Gastrocnemius medialis (tissue), 4 donors: ENCODE results near the gene AFDN. TPM values are rescaled to one million over a fixed set of nuclear protein-coding genes. Genes with fewer than 3 reads are reported as not detected.

ENCODE experiments used
- ATAC-seq, 2 donors: fragments of 150-250 bp; one replicate each; pipeline ENCODE4 v1.9.1; 2016
- DNase-seq, 2 donors: peaks; one replicate each; pipeline ENCODE4 v3.0.0-alpha.2; 2019
- H3K27ac ChIP-seq, 4 donors: fragments of 200-600 bp; sonication (generic); 1 replicate in 1 of 4; 2 replicates in 3 of 4; pipeline ENCODE4 v1.5.1; 2016 to 2018; ENCODE audit warnings: mild to moderate bottlenecking in 2 of 4, moderate library complexity in 1 of 4
- H3K27me3 ChIP-seq, 3 donors: fragments of 200-600 bp; sonication (generic) in 2 of 3; 1 replicate in 1 of 3; 2 replicates in 2 of 3; pipeline versions ENCODE4 v1.5.1 to v1.6.0; 2016 to 2019; ENCODE audit warnings: mild to moderate bottlenecking in 1 of 3, moderate library complexity in 1 of 3
- H3K36me3 ChIP-seq, 2 donors: fragments of 200-600 bp; sonication (generic) in 1 of 2; one replicate each; pipeline ENCODE4 v1.5.1; 2017 to 2018
- H3K4me1 ChIP-seq, 2 donors: fragments of 200-600 bp; sonication (generic) in 1 of 2; one replicate each; pipeline ENCODE4 v1.5.1; 2016 to 2017; ENCODE audit warnings: mild to moderate bottlenecking in 2 of 2
- H3K4me3 ChIP-seq, 4 donors: fragments of 200-600 bp; sonication (generic) in 3 of 4; 1 replicate in 1 of 4; 2 replicates in 3 of 4; pipeline ENCODE4 v1.5.1; 2016 to 2019; ENCODE audit warnings: mild to moderate bottlenecking in 2 of 4
- H3K9me3 ChIP-seq, 3 donors: fragments of 200-600 bp; sonication (generic) in 2 of 3; 1 replicate in 1 of 3; 2 replicates in 2 of 3; pipeline ENCODE4 v1.5.1; 2016 to 2019
- CTCF ChIP-seq, 5 experiments: fragments of 450-650 bp in 3 of 5; fragments of 200-600 bp in 2 of 5; sonication (generic) in 2 of 5; IDR thresholded peaks in 4 of 5; conservative IDR thresholded peaks in 1 of 5; 1 replicate in 4 of 5; 2 replicates in 1 of 5; pipeline ENCODE4 v1.5.1; 2016 to 2019; ENCODE audit warnings: antibody characterized with exemption in 5 of 5, mild to moderate bottlenecking in 3 of 5, moderate library complexity in 3 of 5
- POLR2A ChIP-seq, 2 donors: fragments of 450-650 bp; IDR thresholded peaks; one replicate each; pipeline ENCODE4 v1.6.1; 2017; ENCODE audit warnings: antibody characterized with exemption in 2 of 2, mild to moderate bottlenecking in 2 of 2, moderate library complexity in 2 of 2
- in situ Hi-C, 4 donors: fragments of 200-750 bp; cut with MboI; loops; one replicate each; pipeline versions ENCODE4 v1.15.0 to v1.8.0; 2017; ENCODE audit warnings: low sequenced_read_pairs in 4 of 4
- intact Hi-C: fragments of 100-400 bp; cut with DNase I; formaldehyde crosslinking; loops from one replicate; pipeline ENCODE4 v1.15.1; 2023; ENCODE audit warnings: low total_unique reads
- total RNA-seq, 4 donors: library from RNA; depleted of rRNA; stranded (reverse); fragments of >200 nt; gene quantifications; one replicate each; pipeline versions ENCODE4 v1.1.0 to v1.2.3, GENCODE V29; 2016

Gene AFDN
- total RNA-seq, 4 donors from 2014 or later, result 22.2 to 66.0 (median 30.0) TPM

GRCh38 chr6:167944130-167944529 is 117.4 kb downstream of the AFDN start:
- DNase-seq, result no peak
- Histone ChIP-seq H3K36me3 (peaks cover 0 to 51% of the 10 kb centered on the region in 2 donors), H3K27ac (no peak overlapping the region), H3K4me1 (no peaks in the 10 kb centered on the region), H3K4me3 (no peak overlapping the region), H3K27me3 (no peaks in the 10 kb centered on the region), H3K9me3 (no peaks in the 10 kb centered on the region)
- ATAC-seq, result no peak
- intact Hi-C loops (no loop called here), in situ Hi-C loops (no loop called here)
- TF ChIP-seq CTCF (IDR thresholded peaks at IDR 0.05 in 4 of 5, conservative IDR thresholded peaks at IDR 0.05 in 1 of 5) (no peak), POLR2A (IDR thresholded peaks at IDR 0.05) (no peak)

DNA sequence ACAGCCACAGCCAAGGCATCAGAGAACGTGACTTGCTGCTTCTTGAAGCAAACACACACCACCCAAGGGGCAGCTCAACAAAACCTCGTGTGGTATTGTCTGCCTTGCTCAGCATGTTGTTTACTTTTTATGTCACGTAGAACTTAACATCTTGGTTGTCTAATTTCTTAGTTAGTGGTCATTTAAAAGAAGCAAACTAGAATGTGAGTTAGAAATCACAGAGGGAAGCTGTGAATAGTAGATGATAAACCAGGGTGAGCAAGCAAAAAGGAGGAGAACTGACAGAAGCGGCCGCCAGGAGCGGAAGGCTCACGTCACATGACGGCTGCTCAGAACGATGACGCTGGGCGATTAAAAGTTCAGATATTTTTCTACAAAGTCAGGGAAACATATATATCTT is 119.3 kb downstream of the AFDN start:
- no peak overlapping the region for H3K27ac ChIP-seq
- no peaks in the 10 kb centered on the region for H3K9me3 ChIP-seq
- peaks cover 0 to 70% of the 10 kb centered on the region in 2 donors for H3K36me3 ChIP-seq
- no peaks in the 10 kb centered on the region for H3K27me3 ChIP-seq
- ATAC-seq (no peak), DNase-seq (no peak)
- in situ Hi-C loops, result no loop called here
- H3K4me1 ChIP-seq, result no peaks in the 10 kb centered on the region
- intact Hi-C loops, result no loop called here
- TF ChIP-seq POLR2A (IDR thresholded peaks at IDR 0.05), result no peak
- TF ChIP-seq CTCF (IDR thresholded peaks at IDR 0.05 in 4 of 5, conservative IDR thresholded peaks at IDR 0.05 in 1 of 5), result no peak
- no peak overlapping the region for H3K4me3 ChIP-seq

DNA sequence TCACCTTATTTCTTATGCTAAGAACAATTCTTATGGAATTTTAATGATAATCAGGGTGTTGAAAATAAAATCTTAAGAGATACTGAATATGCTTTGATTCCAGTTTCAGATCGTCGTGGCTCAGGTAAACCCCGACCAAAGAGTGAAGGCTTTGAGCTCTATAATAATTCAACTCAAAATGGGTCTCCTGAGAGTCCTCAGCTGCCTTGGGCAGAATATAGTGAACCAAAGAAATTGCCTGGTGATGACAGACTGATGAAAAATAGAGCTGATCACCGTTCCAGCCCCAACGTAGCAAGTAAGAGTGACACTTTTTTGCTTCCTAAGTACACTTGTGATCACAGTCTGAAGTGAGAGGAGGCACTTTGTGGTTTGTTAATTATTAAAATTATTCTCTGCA is 119.9 kb downstream of the AFDN start:
- Histone ChIP-seq H3K36me3 (peaks cover 0 to 76% of the 10 kb centered on the region in 2 donors), H3K4me1 (no peaks in the 10 kb centered on the region), H3K27ac (no peak overlapping the region), H3K9me3 (no peaks in the 10 kb centered on the region), H3K4me3 (no peak overlapping the region), H3K27me3 (no peaks in the 10 kb centered on the region)
- no peak for TF ChIP-seq CTCF (IDR thresholded peaks at IDR 0.05 in 4 of 5, conservative IDR thresholded peaks at IDR 0.05 in 1 of 5)
- no peak for TF ChIP-seq POLR2A (IDR thresholded peaks at IDR 0.05)
- DNase-seq (no peak), ATAC-seq (no peak)
- in situ Hi-C loops (no loop called here), intact Hi-C loops (no loop called here)

GRCh38 chr6:167947716-167948115 is 121.0 kb downstream of the AFDN start:
- Histone ChIP-seq H3K27me3 (no peaks in the 10 kb centered on the region), H3K4me3 (no peak overlapping the region), H3K4me1 (no peaks in the 10 kb centered on the region), H3K9me3 (no peaks in the 10 kb centered on the region), H3K36me3 (peaks cover 0 to 87% of the 10 kb centered on the region in 2 donors), H3K27ac (no peak overlapping the region)
- DNase-seq (no peak), ATAC-seq (no peak)
- intact Hi-C loops (no loop called here), in situ Hi-C loops (no loop called here)
- TF ChIP-seq POLR2A (IDR thresholded peaks at IDR 0.05) (no peak), CTCF (IDR thresholded peaks at IDR 0.05 in 4 of 5, conservative IDR thresholded peaks at IDR 0.05 in 1 of 5) (no peak)

GRCh38 chr6:167948716-167949115 is 122.0 kb downstream of the AFDN start:
- DNase-seq (no peak), ATAC-seq (no peak)
- peak overlapping the region in 1 of 4 donors; percentile 22 for H3K27ac ChIP-seq
- H3K27me3 ChIP-seq, result no peaks in the 10 kb centered on the region
- in situ Hi-C loops (no loop called here), intact Hi-C loops (no loop called here)
- peaks cover 0 to 78% of the 10 kb centered on the region in 2 donors for H3K36me3 ChIP-seq
- H3K4me3 ChIP-seq, result no peak overlapping the region
- no peak for TF ChIP-seq POLR2A (IDR thresholded peaks at IDR 0.05)
- TF ChIP-seq CTCF (IDR thresholded peaks at IDR 0.05 in 4 of 5, conservative IDR thresholded peaks at IDR 0.05 in 1 of 5), result no peak
- H3K9me3 ChIP-seq, result no peaks in the 10 kb centered on the region
- H3K4me1 ChIP-seq, result no peaks in the 10 kb centered on the region
